K562 (cell line): ENCODE results near the gene FOXS1. TPM values are rescaled to one million over a fixed set of nuclear protein-coding genes. Genes with fewer than 3 reads are reported as not detected.

Experiments used
- BACH1 ChIP-seq: fragments of 200-800 bp; sonication (Bioruptor generic); IDR thresholded peaks from 2 replicates; pipeline ENCODE4 v1.6.1; 2016; ENCODE audit warnings: missing genetic modification characterization, missing compliant biosample characterization
- CREB1 ChIP-seq, 2 experiments: sonication (generic) in 1 of 2; formaldehyde crosslinking in 1 of 2; IDR thresholded peaks; 2 replicates each; pipeline versions ENCODE4 v1.6.1 to v1.8.0; 2012 to 2022; ENCODE audit warnings: inconsistent platforms in 1 of 2, mild to moderate bottlenecking in 1 of 2, missing genetic modification reagents in 1 of 2, moderate library complexity in 1 of 2
- CREM ChIP-seq: IDR thresholded peaks from 2 replicates; pipeline ENCODE4 v1.6.1; 2014; ENCODE audit warnings: antibody characterized with exemption, low read depth
- FOXA3 ChIP-seq, 2 experiments: fragments of 450-650 bp in 1 of 2; sonication (generic) in 1 of 2; formaldehyde crosslinking; IDR thresholded peaks in 1 of 2; conservative IDR thresholded peaks in 1 of 2; 2 replicates each; pipeline versions ENCODE4 v1.4.0 to v1.8.0; 2020 to 2022; ENCODE audit warnings: mild to moderate bottlenecking in 2 of 2, missing genetic modification reagents in 1 of 2
- GABPB1 ChIP-seq: sonication (generic); formaldehyde crosslinking; IDR thresholded peaks from 2 replicates; pipeline ENCODE4 v1.8.0; 2022; ENCODE audit warnings: mild to moderate bottlenecking, missing genetic modification reagents
- HDAC8 ChIP-seq: fragments of 450-650 bp; IDR thresholded peaks from 2 replicates; pipeline ENCODE4 v1.6.1; 2016; ENCODE audit warnings: mild to moderate bottlenecking, missing genetic modification characterization, moderate library complexity, missing compliant biosample characterization
- HNRNPK ChIP-seq: fragments of 200-400 bp; formaldehyde crosslinking; IDR thresholded peaks from one replicate; pipeline ENCODE4 v1.6.1; 2018; ENCODE audit warnings: mild to moderate bottlenecking, low read depth, low read length; ENCODE audit not compliant: poor library complexity, severe bottlenecking
- ILF3 ChIP-seq: fragments of 450-650 bp; IDR thresholded peaks from 2 replicates; pipeline ENCODE4 v1.6.1; 2018; ENCODE audit warnings: antibody characterized with exemption, mild to moderate bottlenecking, moderate library complexity, borderline replicate concordance
- L3MBTL2 ChIP-seq: fragments of 450-650 bp; IDR thresholded peaks from 2 replicates; pipeline ENCODE4 v1.6.1; 2016; ENCODE audit warnings: mild to moderate bottlenecking, moderate library complexity
- MCM2 ChIP-seq: fragments of 450-650 bp; IDR thresholded peaks from 2 replicates; pipeline ENCODE4 v1.6.1; 2017; ENCODE audit warnings: low read depth, mild to moderate bottlenecking
- MCM5 ChIP-seq: fragments of 450-650 bp; IDR thresholded peaks from 2 replicates; pipeline ENCODE4 v1.6.1; 2016; ENCODE audit warnings: low read depth
- MYC ChIP-seq, 2 experiments: fragments of 250-450 bp in 1 of 2; sonication (Bioruptor Pico) in 1 of 2; IDR thresholded peaks; 2 replicates each; pipeline versions ENCODE4 v1.5.1 to v1.6.1; 2012 to 2021; ENCODE audit warnings: low read depth in 2 of 2, borderline replicate concordance in 1 of 2, improper control_type of control experiment in 1 of 2, low read length in 1 of 2, mild to moderate bottlenecking in 1 of 2, moderate library complexity in 1 of 2
- TRIM28 ChIP-seq: fragments of 450-650 bp; IDR thresholded peaks from 2 replicates; pipeline ENCODE4 v1.6.1; 2017
- ZNF407 ChIP-seq: fragments of 450-650 bp; IDR thresholded peaks from 2 replicates; pipeline ENCODE4 v1.6.1; 2016; ENCODE audit warnings: low read depth
- ZNF589 ChIP-seq: fragments of 200-800 bp; sonication (Bioruptor generic); IDR thresholded peaks from 2 replicates; pipeline ENCODE4 v1.6.1; 2016; ENCODE audit warnings: low read depth, missing genetic modification characterization, missing compliant biosample characterization
- polyA plus RNA-seq, 8 experiments: library from polyadenylated mRNA; depleted of rRNA in 4 of 8; stranded (reverse) in 5 of 8; unstranded in 3 of 8; fragments of >200 nt; fragmentation: Nextera tagmentation in 2 of 8; fragmentation: Illumina TruSeq in 1 of 8; extraction: Ambion mirVana in 2 of 8; extraction: Trizol in 1 of 8; gene quantifications; 2 replicates each; pipeline versions ENCODE4 v1.2.1 to v1.2.3, GENCODE V29; 2011 to 2014; ENCODE audit warnings: inconsistent platforms in 1 of 8, missing spikeins in 1 of 8
- total RNA-seq, 7 experiments: library from RNA; depleted of rRNA in 6 of 7; stranded (reverse); fragments of >200 nt in 6 of 7; fragmentation: Illumina TruSeq in 2 of 7; extraction: Trizol in 2 of 7; gene quantifications; 2 replicates each; pipeline versions ENCODE4 v1.2.1 to v1.2.3, GENCODE V29; 2011 to 2021; ENCODE audit warnings: low replicate concordance in 1 of 7
- TF ChIP-seq, protein P1 (sequence below): fragments of 250-450 bp; sonication (Bioruptor Pico); IDR thresholded peaks from 2 replicates; pipeline ENCODE4 v1.8.0; 2021; ENCODE audit warnings: moderate library complexity, mild to moderate bottlenecking, inconsistent platforms
- TF ChIP-seq, protein P2 (sequence below): sonication (generic); formaldehyde crosslinking; IDR thresholded peaks from 2 replicates; pipeline ENCODE4 v1.9.0; 2022; ENCODE audit warnings: mild to moderate bottlenecking, missing genetic modification reagents

The FOXS1 gene
- total and polyA plus RNA-seq, 9 of the 15 experiments (the other 6 are each of a cell fraction or from before 2014, with no cell fraction given): not detected

- no peak for TF ChIP-seq ZNF407
- no peak for TF ChIP-seq ZNF589 (CRISPR knock-in tag)
- TF ChIP-seq GABPB1 (CRISPR knock-in tag): peak; percentile 49; the same call in 1 of the 2 replicates
- peak; percentile 53 for TF ChIP-seq MYC (IDR thresholded peaks at IDR 0.05; ENCODE audit: low read depth, low read length)
- TF ChIP-seq MYC (CRISPR knock-in tag; IDR thresholded peaks at IDR 0.05; ENCODE audit: borderline replicate concordance, low read depth): no peak
- no peak for TF ChIP-seq CREM
- TF ChIP-seq, protein P1, sequence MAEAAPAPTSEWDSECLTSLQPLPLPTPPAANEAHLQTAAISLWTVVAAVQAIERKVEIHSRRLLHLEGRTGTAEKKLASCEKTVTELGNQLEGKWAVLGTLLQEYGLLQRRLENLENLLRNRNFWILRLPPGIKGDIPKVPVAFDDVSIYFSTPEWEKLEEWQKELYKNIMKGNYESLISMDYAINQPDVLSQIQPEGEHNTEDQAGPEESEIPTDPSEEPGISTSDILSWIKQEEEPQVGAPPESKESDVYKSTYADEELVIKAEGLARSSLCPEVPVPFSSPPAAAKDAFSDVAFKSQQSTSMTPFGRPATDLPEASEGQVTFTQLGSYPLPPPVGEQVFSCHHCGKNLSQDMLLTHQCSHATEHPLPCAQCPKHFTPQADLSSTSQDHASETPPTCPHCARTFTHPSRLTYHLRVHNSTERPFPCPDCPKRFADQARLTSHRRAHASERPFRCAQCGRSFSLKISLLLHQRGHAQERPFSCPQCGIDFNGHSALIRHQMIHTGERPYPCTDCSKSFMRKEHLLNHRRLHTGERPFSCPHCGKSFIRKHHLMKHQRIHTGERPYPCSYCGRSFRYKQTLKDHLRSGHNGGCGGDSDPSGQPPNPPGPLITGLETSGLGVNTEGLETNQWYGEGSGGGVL: no peak
- no peak for TF ChIP-seq MCM5
- no peak for TF ChIP-seq BACH1
- no peak for TF ChIP-seq MCM2
- TF ChIP-seq ILF3: no peak
- TF ChIP-seq FOXA3 (CRISPR knock-in tag; conservative IDR thresholded peaks at IDR 0.05 in 1 of 2, IDR thresholded peaks at IDR 0.05 in 1 of 2): no peak
- TF ChIP-seq, protein P2, sequence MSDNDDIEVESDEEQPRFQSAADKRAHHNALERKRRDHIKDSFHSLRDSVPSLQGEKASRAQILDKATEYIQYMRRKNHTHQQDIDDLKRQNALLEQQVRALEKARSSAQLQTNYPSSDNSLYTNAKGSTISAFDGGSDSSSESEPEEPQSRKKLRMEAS (CRISPR knock-in tag): peak; percentile 85
- no peak for TF ChIP-seq CREB1 (IDR thresholded peaks at IDR 0.05)
- 0 out of 2 replicates have a peak, but pooled peaks have one; percentile 33 for TF ChIP-seq CREB1 (CRISPR knock-in tag; IDR thresholded peaks at IDR 0.05)
- TF ChIP-seq HNRNPK: no peak
- peak; percentile 70 for TF ChIP-seq L3MBTL2
- TF ChIP-seq TRIM28: no peak
- no peak for TF ChIP-seq HDAC8 (tag)
Observed at GRCh38 chr20:31879143-31879987, 34.0 kb upstream of the FOXS1 start (continued).
